Naive thymus-derived CD8-positive, alpha-beta T cell (primary cell): ENCODE results near the gene TNNI2. TPM values are rescaled to one million over a fixed set of nuclear protein-coding genes. Genes with fewer than 3 reads are reported as not detected.
A peak's percentile ranks its signal among the peaks of the same experiment; 100 is the strongest.
"Not testable (repeated sequence)": the region's sequence is repeated elsewhere in the genome, so short reads cannot be mapped to it uniquely, and the experiment has no call there.

Experiments
- ATAC-seq, 2 donors: fragments of 150-1000 bp; cut with Tn5 transposase in 1 of 2; sonication (Bioruptor Pico), chemical (Tn5 transposase) in 1 of 2; 1 replicate in 1 of 2; 2 replicates in 1 of 2; pipeline ENCODE4 v1.10.0; 2021; ENCODE audit warnings: mild to moderate bottlenecking in 2 of 2, moderate library complexity in 2 of 2
- POLR2A ChIA-PET: fragments of 350-600 bp; sonication (Branson Sonifier 250); formaldehyde crosslinking; loops from one replicate; lab custom pipeline; 2021; ENCODE audit warnings: antibody characterized with exemption; lab: Charles Lee
- DNase-seq, 10 donors: peaks; one replicate each; pipeline versions ENCODE4 v3.0.0 to v3.0.0-alpha.2; 2020 to 2022
- H3K27ac Mint-ChIP-seq, 10 donors: one replicate each; pipeline ENCODE4 v1.8.0; 2020 to 2022; ENCODE audit warnings: mild to moderate bottlenecking in 10 of 10, mixed read lengths in 10 of 10, moderate library complexity in 4 of 10, inconsistent platforms in 1 of 10
- H3K27me3 Mint-ChIP-seq, 5 donors: one replicate each; pipeline ENCODE4 v1.8.0; 2021 to 2022; ENCODE audit warnings: mixed read lengths in 5 of 5
- H3K36me3 Mint-ChIP-seq, 3 donors: one replicate each; pipeline ENCODE4 v1.8.0; 2020 to 2022; ENCODE audit warnings: mixed read lengths in 3 of 3, mild to moderate bottlenecking in 2 of 3, inconsistent platforms in 1 of 3
- H3K4me1 Mint-ChIP-seq, 4 donors: one replicate each; pipeline ENCODE4 v1.8.0; 2021 to 2022; ENCODE audit warnings: mixed read lengths in 4 of 4
- H3K4me3 Mint-ChIP-seq, 10 donors: one replicate each; pipeline ENCODE4 v1.8.0; 2020 to 2022; ENCODE audit warnings: mild to moderate bottlenecking in 10 of 10, mixed read lengths in 10 of 10, moderate library complexity in 6 of 10, inconsistent platforms in 1 of 10
- H3K9me3 Mint-ChIP-seq, 9 donors: one replicate each; pipeline ENCODE4 v1.8.0; 2020 to 2022; ENCODE audit warnings: mixed read lengths in 9 of 9, mild to moderate bottlenecking in 3 of 9, inconsistent platforms in 1 of 9, moderate library complexity in 1 of 9
- polyA plus RNA-seq, 3 donors: library from polyadenylated mRNA; unstranded; fragments of 300-500 nt; fragmentation: Illumina TruSeq; gene quantifications; one replicate each; pipeline ENCODE4 v1.2.3, GENCODE V29; 2021
- total RNA-seq, 8 experiments: library from RNA in 2 of 8; stranded (reverse) in 2 of 8; gene quantifications; one replicate each; pipeline ENCODE4 v1.2.3 and lab custom pipeline; 2021 to 2026

TNNI2 gene
- total and polyA plus RNA-seq, 5 experiments from 2014 or later: not detected

GRCh38 chr11:1881442-1882264 lies 42.9 kb downstream of the TNNI2 start:
- peak overlapping the region in 3 of 10 donors; percentile 5 to 77 (median 40) for H3K27ac Mint-ChIP-seq
- H3K36me3 Mint-ChIP-seq: no peaks in the 10 kb centered on the region
- no peak overlapping the region for H3K4me3 Mint-ChIP-seq
- DNase-seq (peak in 3 of 10 donors; percentile 18 to 59 (median 31)), ATAC-seq (peak; percentile 25 to 38)
- H3K27me3 Mint-ChIP-seq: no peaks in the 10 kb centered on the region
- no peaks in the 10 kb centered on the region for H3K9me3 Mint-ChIP-seq
- peaks cover 11 to 35% (median 29%) of the 10 kb centered on the region in 4 donors for H3K4me1 Mint-ChIP-seq
- POLR2A ChIA-PET: interaction anchor here (0.6 to 4.3 kb wide), 18 partner anchors 9 to 1131 kb away, joined by 3 to 53 read pairs (median 4); partner anchors contain the start of genes CTSD, H19, LSP1 and MRPL23

- H3K27me3 Mint-ChIP-seq: no peaks in the 10 kb centered on the region
- H3K27ac Mint-ChIP-seq: peak overlapping the region in 5 of 10 donors; percentile 19 to 69 (median 36)
- peaks cover 0 to 4% (median 0%) of the 10 kb centered on the region in 3 donors for H3K36me3 Mint-ChIP-seq
- no peaks in the 10 kb centered on the region for H3K9me3 Mint-ChIP-seq
- DNase-seq (peak; percentile 62 to 90 (median 80)), ATAC-seq (peak; percentile 88 to 95)
- POLR2A ChIA-PET: interaction anchor here (0.6 to 4.3 kb wide), 22 partner anchors 8 to 1130 kb away, joined by 3 to 53 read pairs (median 4); partner anchors contain the start of genes CTSD, H19, LSP1 and MRPL23
- no peak overlapping the region for H3K4me3 Mint-ChIP-seq
- H3K4me1 Mint-ChIP-seq: peaks cover 9 to 32% (median 28%) of the 10 kb centered on the region in 4 donors
These were observed 43.8 kb downstream of the TNNI2 start for GRCh38 chr11:1882265-1883238.

DNA sequence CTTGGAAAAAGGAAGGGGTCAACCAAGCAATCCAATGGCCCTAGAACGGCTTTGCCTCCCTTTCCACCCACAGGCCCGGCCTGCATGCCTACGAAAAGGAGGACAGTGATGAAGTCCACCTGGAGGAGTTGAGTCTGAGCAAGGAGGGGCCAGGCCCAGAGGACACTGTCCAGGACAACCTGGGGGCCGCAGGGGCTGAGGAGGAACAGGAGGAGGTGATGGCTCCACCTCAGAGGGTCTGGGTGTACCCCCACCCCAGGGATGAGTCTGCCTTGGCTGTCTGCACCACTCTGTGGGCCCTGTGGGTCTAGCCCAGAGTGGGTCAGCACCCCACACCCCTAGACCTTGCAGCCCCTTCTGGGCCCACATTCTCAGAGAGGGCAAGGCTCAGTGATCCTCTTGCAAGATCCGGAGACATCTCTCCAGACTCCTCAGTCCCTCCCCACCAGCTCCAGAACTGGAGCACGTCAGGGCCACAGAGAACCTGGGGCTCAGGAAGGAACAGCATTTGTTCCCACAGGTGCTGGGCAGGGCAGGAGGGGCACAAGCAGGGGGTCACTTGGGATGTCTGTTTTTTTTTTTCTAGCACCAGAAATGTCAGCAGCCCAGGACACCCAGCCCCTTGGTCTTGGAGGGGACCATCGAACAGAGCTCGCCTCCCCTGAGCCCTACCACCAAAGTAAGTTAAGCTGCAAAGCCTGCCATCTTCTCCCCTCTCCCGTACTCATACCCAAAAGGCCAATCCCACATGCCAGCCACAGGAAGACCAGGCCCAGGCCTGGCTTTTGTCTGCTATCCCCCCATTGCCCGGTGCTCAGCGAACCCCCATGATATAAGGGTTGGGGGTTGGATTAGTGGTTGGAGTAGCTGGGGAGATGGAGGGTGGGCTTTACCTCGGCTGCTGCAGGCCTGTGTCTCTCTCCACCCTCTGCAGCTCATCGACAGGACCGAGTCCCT lies 44.8 kb downstream of the TNNI2 start:
- H3K27ac Mint-ChIP-seq: peak overlapping the region in 1 of 10 donors; percentile 36
- no peaks in the 10 kb centered on the region for H3K27me3 Mint-ChIP-seq
- no peak for ATAC-seq
- DNase-seq: peak in 1 of 10 donors; percentile 59
- no peaks in the 10 kb centered on the region for H3K9me3 Mint-ChIP-seq
- H3K4me3 Mint-ChIP-seq: no peak overlapping the region
- POLR2A ChIA-PET: interaction anchor here (0.9 to 4.3 kb wide), 9 partner anchors 9 to 64 kb away, joined by 3 to 53 read pairs (median 6); partner anchors contain the start of genes LSP1 and MRPL23
- peaks cover 0 to 6% (median 0%) of the 10 kb centered on the region in 3 donors for H3K36me3 Mint-ChIP-seq
- H3K4me1 Mint-ChIP-seq: peaks cover 10 to 36% (median 29%) of the 10 kb centered on the region in 4 donors

- no peaks in the 10 kb centered on the region for H3K27me3 Mint-ChIP-seq
- POLR2A ChIA-PET: interaction anchor here (1.8 to 4.3 kb wide), 2 partner anchors 32 to 37 kb away, joined by 6 to 53 read pairs; partner anchors contain the start of gene LSP1
- no peak overlapping the region for H3K27ac Mint-ChIP-seq
- DNase-seq (peak in 1 of 10 donors; percentile 41), ATAC-seq (no peak)
- H3K36me3 Mint-ChIP-seq: peaks cover 0 to 8% (median 0%) of the 10 kb centered on the region in 3 donors
- H3K9me3 Mint-ChIP-seq: no peaks in the 10 kb centered on the region
- H3K4me1 Mint-ChIP-seq: peaks cover 15 to 42% (median 34%) of the 10 kb centered on the region in 4 donors
- H3K4me3 Mint-ChIP-seq: no peak overlapping the region
These were observed 45.5 kb downstream of the TNNI2 start for GRCh38 chr11:1884303-1884700.

- H3K4me3 Mint-ChIP-seq, DNase-seq, POLR2A ChIA-PET, ATAC-seq, H3K9me3 Mint-ChIP-seq, H3K36me3 Mint-ChIP-seq, H3K27me3 Mint-ChIP-seq: not testable (repeated sequence)
- H3K4me1 Mint-ChIP-seq: peaks cover 13 to 44% (median 36%) of the 10 kb centered on the region in 4 donors
- peak overlapping the region in 1 of 10 donors; percentile 18 for H3K27ac Mint-ChIP-seq
These were observed 47.8 kb downstream of the TNNI2 start for GRCh38 chr11:1886551-1886950.

- H3K27me3 Mint-ChIP-seq: no peaks in the 10 kb centered on the region
- peaks cover 0 to 8% (median 0%) of the 10 kb centered on the region in 3 donors for H3K36me3 Mint-ChIP-seq
- H3K9me3 Mint-ChIP-seq: peaks cover 0 to 5% (median 0%) of the 10 kb centered on the region in 9 donors
- H3K4me3 Mint-ChIP-seq: peak overlapping the region in 3 of 10 donors; percentile 4 to 56 (median 22)
- H3K4me1 Mint-ChIP-seq: peaks cover 20 to 50% (median 40%) of the 10 kb centered on the region in 4 donors
- ATAC-seq (no peak), DNase-seq (no peak)
- H3K27ac Mint-ChIP-seq: peak overlapping the region in 9 of 10 donors; percentile 50 to 94 (median 87)
- POLR2A ChIA-PET: interaction anchor here (0.6 to 5.7 kb wide), 8 partner anchors 11 to 129 kb away, joined by 3 to 163 read pairs (median 8); partner anchors contain the start of genes LSP1 and TNNT3
These were observed 48.9 kb downstream of the TNNI2 start for GRCh38 chr11:1887451-1888346.

DNA sequence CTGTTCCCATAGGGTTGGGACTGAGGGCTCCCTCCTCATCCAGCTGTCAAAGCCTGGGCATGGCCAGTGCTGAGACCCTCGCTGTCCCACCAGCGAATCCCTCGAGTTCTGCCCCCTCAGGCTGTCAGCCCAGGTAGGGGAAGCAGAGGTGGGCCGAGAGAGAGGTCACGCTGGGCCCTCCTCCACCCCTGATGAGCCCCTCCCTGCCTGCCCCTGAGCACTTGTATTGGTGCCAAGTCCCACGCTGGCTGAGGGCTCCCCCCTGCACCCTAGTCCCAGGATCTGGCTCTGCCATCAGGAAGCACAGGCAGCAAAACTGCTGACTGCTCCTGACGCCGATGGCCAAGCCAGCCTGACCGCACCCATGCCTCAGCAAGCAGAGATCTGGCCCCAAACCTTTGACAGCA lies 49.6 kb downstream of the TNNI2 start:
- peaks cover 0 to 11% (median 0%) of the 10 kb centered on the region in 9 donors for H3K9me3 Mint-ChIP-seq
- DNase-seq: peak in 2 of 10 donors; percentile 25
- peak overlapping the region; percentile 70 to 94 (median 89) for H3K27ac Mint-ChIP-seq
- POLR2A ChIA-PET: interaction anchor here (0.6 to 5.7 kb wide), 12 partner anchors 12 to 417 kb away, joined by 3 to 163 read pairs (median 4); partner anchors contain the start of genes LSP1 and TNNT3
- ATAC-seq: no peak
- peak overlapping the region; percentile 63 to 93 (median 76) for H3K4me3 Mint-ChIP-seq
- H3K4me1 Mint-ChIP-seq: peaks cover 26 to 51% (median 46%) of the 10 kb centered on the region in 4 donors
- peaks cover 0 to 8% (median 0%) of the 10 kb centered on the region in 3 donors for H3K36me3 Mint-ChIP-seq
- no peaks in the 10 kb centered on the region for H3K27me3 Mint-ChIP-seq

DNA sequence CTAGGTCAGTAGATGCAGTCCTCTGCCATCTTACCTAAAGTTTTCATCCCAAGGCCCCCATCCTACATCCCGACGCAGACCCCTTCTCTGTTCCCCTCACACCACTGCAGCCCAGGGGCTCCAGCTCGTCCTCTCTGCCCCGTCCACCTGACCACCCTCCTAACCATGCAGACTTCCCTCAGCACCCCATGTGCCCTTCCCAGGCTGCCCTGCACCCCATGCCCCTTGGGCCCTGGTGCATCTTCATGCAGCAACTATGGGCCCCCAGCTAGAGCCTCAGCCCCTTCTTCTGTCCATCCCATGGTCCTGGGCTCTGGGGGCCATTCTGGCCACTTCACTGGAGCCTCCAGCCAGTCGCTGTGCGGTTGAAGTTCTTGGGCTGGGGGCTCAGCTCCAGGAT lies 50.0 kb downstream of the TNNI2 start:
- peaks cover 31 to 54% (median 51%) of the 10 kb centered on the region in 4 donors for H3K4me1 Mint-ChIP-seq
- peak overlapping the region; percentile 70 to 94 (median 89) for H3K27ac Mint-ChIP-seq
- H3K4me3 Mint-ChIP-seq: peak overlapping the region; percentile 63 to 93 (median 76)
- H3K9me3 Mint-ChIP-seq: peaks cover 0 to 16% (median 0%) of the 10 kb centered on the region in 9 donors
- POLR2A ChIA-PET: interaction anchor here (0.8 to 5.7 kb wide), 10 partner anchors 12 to 416 kb away, joined by 3 to 163 read pairs (median 5); partner anchors contain the start of genes LSP1 and TNNT3
- ATAC-seq (peak; percentile 3), DNase-seq (no peak)
- peaks cover 0 to 8% (median 0%) of the 10 kb centered on the region in 3 donors for H3K36me3 Mint-ChIP-seq
- no peaks in the 10 kb centered on the region for H3K27me3 Mint-ChIP-seq

- peaks cover 31 to 54% (median 52%) of the 10 kb centered on the region in 4 donors for H3K4me1 Mint-ChIP-seq
- peak; percentile 67 to 92 (median 85) for DNase-seq
- H3K4me3 Mint-ChIP-seq: peak overlapping the region; percentile 69 to 93 (median 80)
- H3K9me3 Mint-ChIP-seq: peaks cover 0 to 18% (median 0%) of the 10 kb centered on the region in 9 donors
- ATAC-seq: peak; percentile 82 to 95
- POLR2A ChIA-PET: interaction anchor here (0.8 to 5.7 kb wide), 14 partner anchors 8 to 416 kb away, joined by 3 to 163 read pairs (median 7); partner anchors contain the start of genes LSP1, TNNI2 and TNNT3
- no peaks in the 10 kb centered on the region for H3K27me3 Mint-ChIP-seq
- H3K36me3 Mint-ChIP-seq: peaks cover 0 to 8% (median 0%) of the 10 kb centered on the region in 3 donors
- peak overlapping the region; percentile 70 to 94 (median 90) for H3K27ac Mint-ChIP-seq
These were observed 50.6 kb downstream of the TNNI2 start for GRCh38 chr11:1889224-1889930.
